Amygdala (tissue), 56 donors: Measurements from ENCODE around the gene ST8SIA5.
A peak's percentile ranks its signal among the peaks of the same experiment; 100 is the strongest.

Experiments
- DNase-seq, 56 donors: peaks; one replicate each; lab custom pipeline; 2025; lab: John Stamatoyannopoulos, UW

Gene ST8SIA5

DNA sequence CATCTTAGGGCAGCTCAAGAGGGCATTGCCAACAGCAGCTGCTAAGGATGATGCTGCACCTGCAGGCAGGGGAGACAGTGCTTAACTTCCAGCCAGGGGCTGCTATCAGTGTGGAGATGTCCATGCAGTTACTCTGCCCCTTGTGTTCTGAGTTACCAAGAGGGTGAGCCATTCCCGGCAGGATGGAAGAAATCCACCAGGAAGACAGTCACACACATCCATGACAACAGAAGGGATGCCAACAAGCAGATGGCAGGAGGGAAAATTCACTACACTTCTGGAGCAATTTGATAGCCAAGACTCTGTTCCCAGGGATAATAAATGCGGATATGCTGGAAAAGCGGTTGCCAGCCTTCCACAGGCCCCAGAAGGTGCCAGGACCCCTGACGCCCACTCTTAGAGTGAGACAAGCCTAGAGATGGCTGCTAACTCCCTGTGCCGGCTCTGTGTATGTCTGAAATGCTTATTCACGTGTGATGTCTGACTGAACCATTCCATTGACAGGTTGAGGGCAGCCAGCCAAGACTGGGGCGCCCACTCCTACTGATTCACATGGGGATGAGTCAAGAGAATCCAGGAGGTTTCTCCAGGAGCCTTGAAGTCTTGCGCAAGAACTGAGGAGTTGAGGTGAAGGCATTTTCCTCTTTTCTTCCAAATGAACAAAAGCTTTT lies 124.3 kb downstream of the ST8SIA5 start:
- DNase-seq: peak in 31 of 56 donors; percentile 6 to 80 (median 35)

DNA sequence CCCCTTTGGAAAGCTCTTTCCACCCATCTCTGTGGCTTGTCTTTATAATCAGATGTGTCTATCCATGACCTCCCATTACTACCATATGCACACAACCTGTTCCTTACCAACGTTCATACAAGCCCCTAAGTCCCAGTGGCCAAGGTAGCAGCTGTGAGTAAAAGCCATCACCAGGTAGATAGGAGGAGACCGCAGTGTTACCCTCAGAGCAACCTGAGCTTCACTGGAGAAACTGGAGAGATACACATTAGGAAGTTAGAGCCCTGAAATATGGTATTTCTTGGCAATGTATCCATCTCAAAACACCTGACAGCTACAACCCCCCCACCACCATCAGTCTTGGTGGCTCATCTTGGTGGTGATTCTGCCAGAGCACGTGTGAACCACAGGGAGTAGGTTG lies 125.9 kb downstream of the ST8SIA5 start:
- no peak for DNase-seq

DNA sequence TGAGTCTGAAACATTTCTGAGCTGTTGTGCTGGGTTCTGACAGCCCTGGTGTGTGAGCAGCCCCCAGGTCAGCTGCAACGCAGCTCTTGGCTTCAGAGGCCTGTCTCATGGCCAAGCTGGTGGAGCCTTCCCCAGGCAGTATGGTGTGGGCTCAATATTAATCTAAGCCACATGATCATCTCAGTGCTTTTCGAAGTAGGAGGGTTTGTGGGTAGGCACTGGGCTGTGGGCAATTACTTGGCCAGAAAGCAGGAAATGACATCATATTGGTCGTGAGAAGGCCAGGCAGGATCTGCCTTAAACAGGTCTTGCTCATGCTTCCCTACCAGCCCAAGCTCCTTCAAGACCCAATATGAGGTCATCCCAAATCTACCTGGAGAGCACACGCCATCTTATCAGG lies 126.7 kb downstream of the ST8SIA5 start:
- DNase-seq: no peak

DNA sequence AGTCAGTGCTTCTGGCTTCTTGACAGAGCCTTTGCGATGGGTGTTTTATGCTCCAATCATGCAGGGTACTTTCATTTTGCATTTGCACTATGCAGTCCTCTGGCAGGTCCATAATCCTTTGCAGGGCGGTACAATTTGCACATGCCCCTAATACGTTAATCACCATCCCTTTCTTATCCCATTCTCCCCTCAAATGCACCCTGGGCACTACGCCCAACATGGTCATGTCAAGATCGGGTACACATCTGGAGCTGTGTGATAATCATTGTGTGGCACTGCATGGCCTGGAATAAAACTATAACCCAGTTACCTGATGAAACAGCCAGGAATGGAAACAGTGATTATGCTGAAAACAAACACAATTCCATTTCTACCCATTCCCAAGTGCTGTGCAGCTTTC lies 127.5 kb downstream of the ST8SIA5 start:
- DNase-seq: no peak

DNA sequence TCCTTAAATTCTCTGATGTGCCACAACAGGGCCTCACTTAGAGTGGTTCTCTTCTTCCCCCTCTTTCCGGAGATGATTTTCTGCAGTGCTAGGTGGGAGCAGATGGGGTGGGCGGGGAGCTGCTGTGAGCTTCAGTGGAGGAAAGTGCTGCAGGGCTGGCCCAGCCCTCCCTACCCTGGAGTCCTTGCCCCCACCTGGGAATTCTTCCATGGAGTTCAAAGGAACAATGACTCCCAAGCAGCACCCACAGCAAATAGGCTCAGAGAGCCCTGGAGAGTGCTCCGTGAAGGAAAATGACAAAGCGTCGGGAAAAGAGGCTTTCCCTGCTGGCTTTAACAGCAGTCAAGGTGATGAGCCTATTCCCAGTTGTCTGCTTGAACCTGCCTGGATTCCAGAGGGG lies 128.6 kb downstream of the ST8SIA5 start:
- DNase-seq: peak in 1 of 56 donors; percentile 12

DNA sequence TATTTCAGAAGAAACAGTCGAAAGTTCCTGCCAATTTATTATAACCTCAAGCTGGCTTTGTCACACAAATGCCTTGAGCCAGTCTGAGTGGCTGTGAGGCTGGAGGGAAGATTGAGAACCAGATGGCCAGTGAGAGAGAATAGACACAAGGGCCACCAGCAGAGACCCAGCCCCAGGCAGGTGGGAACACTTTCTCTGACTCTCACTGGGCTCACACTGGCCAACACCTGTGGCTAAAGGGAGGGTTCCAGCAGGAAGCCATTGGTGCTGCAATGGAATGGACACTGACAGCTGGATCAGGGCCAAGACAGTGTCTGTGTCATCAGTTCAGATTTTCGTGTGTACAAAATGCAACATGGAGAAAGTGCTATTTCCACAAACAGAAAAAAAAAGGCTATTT lies 129.7 kb downstream of the ST8SIA5 start:
- DNase-seq: no peak

DNA sequence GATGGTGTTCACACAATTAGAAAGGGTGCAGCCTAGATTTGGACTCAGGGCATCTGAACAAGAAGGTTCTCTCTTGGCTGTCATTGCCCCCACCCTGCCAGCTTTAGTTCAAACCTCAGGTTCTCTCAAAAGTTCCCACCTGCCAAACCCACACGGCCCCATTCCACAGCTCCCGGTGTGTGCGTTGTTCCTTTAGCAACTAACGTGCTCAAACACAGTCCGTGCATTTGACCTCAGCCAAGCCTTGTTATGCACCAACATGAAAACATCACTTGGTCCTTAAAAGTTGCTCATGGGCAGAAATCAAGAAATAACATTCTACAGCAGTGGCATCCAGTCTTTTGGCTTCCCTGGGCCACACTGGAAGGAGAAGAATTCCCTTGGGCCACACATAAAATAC lies 131.8 kb downstream of the ST8SIA5 start:
- no peak for DNase-seq

DNA sequence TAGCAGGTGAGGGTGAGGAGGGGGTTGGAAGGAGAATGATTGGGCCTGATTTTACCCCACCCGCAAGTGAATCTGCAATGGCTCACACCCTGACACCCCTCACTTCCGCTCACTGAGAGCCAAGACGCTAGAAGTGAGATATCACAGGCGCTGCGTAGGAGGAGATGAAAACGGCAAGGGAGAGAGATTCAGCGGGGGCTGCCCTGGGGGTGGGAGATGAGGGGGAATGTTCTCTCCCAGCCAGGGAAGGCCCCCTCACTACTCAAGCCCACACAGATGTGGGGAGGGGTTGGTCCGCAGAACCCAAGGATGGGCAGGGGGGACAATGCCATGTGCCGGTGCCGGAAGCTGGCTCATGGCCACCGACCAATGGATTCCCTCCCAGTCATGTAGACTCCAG lies 132.7 kb downstream of the ST8SIA5 start:
- peak in 17 of 56 donors; percentile 3 to 72 (median 33) for DNase-seq

DNA sequence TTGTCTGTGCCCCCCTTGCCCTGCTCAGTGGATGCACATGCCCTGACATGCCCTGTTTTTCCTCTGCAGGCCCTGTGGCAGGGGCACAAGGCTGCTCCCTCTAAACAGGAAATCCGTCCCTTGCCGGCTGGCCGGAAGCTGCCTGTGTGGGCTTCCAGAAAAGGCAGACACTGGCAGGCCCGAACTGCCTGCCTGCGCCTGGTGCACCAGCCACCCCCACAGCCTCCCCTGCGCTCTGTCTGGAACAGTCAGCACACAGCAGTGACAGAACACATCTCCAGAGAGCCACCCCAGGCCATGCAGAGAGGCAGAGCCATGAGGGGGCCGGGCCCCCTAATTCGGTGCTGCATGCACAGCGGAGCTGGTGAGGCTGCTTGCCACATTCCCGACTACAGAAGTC lies 133.3 kb downstream of the ST8SIA5 start:
- DNase-seq: peak in 29 of 56 donors; percentile 7 to 73 (median 29)

DNA sequence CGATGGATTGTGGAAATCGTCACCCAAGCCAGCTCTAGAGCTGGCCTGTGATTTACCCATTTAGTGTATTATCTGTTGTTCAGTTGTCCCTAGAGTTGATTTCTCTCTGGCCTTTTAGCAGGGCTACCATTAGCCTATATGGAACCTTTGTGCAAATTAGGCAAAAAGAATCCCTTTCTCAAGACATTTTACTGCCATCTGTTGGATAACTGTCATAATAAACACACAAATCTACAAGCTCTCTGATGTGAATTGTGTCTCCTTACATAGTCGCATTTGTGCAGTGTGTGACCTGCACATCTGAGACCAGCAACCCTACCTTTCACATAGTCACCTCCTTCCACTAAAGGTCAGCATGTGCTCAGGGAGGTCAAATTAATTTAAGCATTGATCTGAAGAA lies 133.9 kb downstream of the ST8SIA5 start:
- DNase-seq: peak in 1 of 56 donors; percentile 32

DNA sequence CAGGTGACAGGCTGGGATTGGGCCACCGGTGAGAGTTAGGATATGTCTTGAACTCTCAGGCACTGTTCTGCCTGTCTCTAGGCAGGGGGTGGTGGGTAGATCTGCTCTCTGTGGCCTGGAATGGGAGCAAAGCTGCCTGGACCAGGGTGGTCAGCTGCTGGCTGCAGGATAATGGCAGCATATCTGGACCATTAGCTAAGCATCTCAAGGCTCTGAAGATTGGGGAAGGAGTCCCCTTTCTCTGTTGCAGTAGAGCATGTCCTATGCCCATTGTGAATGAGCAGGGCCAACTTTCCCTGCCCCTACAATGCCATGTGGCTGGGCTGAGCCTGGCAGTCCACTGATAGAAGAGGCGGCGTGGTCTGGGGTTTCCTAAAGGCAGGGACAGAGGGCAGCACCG lies 134.4 kb downstream of the ST8SIA5 start:
- no peak for DNase-seq

DNA sequence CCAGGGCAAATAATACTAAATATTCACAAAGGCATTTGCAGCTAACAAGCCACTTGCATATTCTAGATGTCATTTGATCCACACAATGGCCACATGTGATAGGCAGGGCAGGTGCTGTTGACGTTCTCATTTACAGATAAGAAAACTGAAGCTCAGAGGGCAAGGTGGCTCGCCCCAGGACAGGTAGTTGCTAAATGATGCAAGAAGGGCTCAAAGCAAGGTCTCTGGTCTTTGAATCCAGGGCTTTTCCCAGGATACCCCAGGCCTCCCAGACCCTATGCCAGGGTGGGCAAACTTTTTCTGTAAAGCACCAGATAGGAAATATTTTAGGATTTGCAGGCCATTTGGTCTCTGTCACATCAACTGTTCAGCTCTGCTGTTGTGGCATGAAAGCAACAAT lies 135.0 kb downstream of the ST8SIA5 start:
- DNase-seq: no peak

DNA sequence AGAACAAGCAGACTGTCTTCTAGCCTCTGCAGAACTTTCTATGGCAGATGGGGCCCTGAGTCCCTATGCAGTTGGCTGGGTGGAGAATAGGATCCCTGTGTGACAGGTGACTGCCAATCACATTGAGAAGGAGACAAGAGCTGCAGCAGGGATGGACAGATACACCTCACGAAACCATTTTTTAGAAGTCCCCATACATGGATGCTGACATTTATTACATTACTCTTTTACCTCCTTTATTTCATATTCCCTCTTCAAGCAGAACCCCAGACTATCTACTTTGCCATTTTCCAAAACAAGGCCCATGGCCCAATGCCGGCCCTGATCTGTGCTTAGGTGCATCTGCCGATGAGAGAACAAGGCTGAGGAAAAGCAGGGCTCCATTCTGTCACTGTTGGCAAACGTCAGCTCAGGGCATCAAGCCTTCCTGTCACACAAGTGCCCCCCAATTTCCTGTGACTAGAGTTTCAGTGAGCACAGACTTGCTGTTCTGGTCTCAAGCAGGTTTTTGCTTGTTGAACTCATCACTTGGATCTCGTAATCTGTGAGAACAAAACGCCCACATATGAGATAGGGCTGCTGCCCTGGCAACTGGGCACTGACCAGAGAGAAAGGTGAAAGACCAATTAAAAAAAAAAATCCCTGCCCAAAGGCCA lies 135.6 kb downstream of the ST8SIA5 start:
- DNase-seq: no peak

DNA sequence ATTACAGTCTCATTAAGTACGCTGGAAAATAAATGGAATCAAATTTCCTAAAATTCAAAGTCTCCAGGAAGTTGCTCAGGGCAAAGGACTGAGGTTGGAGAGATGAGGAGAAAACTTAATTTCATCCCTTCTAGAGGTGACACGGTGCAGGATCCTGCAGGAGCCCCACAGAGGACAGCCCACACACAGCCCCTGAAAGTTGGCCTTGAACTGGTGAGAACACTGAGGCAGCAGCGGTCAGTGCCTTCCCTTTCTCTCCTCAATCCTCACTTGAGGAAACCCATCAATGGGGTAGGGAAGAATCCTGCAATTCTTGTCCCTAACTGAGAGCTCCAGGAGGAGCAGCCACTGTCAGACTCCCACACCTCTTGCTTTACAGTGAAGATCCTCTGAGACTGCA lies 137.3 kb downstream of the ST8SIA5 start:
- no peak for DNase-seq
